Activated T-helper 9 cell treated with anti-CD3 and anti-CD28 coated beads, Interleukin-2, amount 50 U/mL, for 16 hours (primary cell): ENCODE data around the gene FBXW7.
"Not testable (repeated sequence)": the region's sequence is repeated elsewhere in the genome, so short reads cannot be mapped to it uniquely, and the experiment has no call there.

Experiments
- DNase-seq: peaks from one replicate; pipeline ENCODE4 v3.0.0-alpha.2; 2020; ENCODE audit warnings: low read depth

FBXW7 gene, protein sequence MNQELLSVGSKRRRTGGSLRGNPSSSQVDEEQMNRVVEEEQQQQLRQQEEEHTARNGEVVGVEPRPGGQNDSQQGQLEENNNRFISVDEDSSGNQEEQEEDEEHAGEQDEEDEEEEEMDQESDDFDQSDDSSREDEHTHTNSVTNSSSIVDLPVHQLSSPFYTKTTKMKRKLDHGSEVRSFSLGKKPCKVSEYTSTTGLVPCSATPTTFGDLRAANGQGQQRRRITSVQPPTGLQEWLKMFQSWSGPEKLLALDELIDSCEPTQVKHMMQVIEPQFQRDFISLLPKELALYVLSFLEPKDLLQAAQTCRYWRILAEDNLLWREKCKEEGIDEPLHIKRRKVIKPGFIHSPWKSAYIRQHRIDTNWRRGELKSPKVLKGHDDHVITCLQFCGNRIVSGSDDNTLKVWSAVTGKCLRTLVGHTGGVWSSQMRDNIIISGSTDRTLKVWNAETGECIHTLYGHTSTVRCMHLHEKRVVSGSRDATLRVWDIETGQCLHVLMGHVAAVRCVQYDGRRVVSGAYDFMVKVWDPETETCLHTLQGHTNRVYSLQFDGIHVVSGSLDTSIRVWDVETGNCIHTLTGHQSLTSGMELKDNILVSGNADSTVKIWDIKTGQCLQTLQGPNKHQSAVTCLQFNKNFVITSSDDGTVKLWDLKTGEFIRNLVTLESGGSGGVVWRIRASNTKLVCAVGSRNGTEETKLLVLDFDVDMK

DNA sequence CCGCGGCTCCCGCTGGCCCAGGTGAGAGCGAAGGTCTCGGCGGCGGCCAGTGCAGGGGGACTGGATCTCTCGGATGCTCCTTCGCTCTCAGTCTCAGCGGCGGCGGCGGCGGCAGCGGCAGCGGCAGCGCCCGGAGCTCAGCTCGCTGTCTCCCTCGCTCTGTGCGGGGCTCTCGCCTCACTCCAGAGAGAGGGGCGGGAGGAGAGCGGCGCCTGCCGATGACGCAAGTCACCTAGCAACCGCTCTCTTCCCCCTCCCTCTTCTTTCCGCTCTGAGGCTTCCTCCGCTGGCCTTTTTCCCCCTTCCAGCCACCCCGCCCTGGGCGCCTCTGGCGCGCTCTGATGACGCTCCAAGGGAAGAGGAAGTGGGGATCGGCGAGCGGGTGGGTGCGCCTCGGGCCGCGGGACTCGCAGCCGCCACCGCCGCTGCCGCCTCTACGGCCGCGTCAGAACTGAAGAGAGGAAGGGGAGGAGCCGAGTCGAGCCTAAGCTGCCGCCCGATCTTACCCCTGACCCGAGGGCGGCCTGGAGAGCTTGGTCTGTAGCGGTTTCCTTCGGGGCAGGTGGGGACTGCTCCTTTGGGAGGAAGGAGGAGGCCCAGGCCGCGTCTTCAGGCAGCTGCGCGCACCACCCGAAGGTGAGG, at the start of gene FBXW7:
TSS of gene FBXW7 (minus strand) at position 190 of the 642 bp plus-strand sequence. CDS start 124,289 bp downstream, outside the sequence.
- DNase-seq: peak; percentile 100

DNA sequence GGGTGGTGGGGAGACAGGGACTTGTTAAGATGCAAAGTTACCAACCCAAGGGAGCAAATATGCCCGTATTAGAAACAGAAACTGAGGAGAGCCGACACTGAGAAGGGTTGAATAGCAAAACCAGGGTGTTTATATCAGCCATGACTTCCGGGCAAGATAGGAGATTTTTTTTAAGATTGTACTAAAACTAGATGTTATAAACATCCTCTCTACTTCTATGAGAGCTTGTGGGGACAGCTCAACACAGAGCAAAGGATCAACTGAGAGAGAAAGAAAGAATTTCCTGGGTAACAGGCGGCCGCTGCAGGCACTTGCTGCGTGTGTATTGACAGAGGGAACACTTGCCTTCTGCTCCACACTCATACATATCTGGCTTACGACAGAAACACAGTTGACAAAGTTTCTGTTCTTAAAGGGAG, 49.1 kb upstream of the FBXW7 start:
- DNase-seq: no peak

DNA sequence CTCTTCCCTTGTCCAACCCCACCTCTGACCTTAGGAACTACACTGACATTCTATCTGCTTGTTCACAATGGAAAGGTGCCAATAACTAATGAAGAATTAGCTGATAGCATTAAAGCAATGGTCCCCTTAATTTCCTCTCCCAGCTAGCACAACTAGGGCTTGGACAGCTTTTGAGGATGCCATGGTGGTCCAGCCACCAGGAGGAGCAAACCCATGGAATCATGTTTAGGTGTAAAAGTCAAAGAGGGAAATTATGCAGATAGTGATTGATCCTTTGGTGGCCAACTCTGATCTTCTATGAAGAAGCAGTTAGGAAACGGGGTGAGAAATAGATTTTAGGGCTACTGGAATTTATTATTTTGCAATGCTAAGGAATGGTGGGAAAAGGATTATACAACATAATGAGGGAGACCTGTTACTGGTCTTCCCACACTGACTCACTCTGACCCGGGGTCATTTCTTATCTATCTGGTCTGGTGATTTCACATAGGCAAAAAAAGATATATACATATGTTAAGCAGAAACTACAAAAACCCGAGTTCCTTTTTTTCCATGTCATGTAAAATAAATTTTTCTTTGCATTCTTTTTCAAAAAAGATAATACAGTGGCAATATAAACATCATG, 45.8 kb upstream of the FBXW7 start:
- no peak for DNase-seq

DNA sequence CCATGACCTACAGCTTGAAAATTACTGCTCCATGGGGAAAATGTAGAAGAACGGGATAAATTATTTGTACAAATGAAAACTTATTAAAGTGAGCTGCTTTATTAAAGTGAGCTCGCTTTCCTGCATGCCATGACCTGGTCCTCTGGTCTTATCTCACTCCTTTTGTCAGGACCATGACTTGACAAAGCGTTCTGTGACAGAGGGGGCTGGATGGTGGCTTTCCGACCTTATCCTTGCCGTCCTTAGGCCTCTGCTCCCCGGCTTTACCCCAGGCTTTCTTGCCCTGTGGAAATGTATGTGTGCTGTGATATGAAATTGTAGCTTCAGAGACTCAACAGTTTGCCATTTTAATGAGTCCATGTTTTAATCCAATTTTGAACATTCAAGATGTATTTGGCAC, 44.0 kb upstream of the FBXW7 start:
- no peak for DNase-seq

DNA sequence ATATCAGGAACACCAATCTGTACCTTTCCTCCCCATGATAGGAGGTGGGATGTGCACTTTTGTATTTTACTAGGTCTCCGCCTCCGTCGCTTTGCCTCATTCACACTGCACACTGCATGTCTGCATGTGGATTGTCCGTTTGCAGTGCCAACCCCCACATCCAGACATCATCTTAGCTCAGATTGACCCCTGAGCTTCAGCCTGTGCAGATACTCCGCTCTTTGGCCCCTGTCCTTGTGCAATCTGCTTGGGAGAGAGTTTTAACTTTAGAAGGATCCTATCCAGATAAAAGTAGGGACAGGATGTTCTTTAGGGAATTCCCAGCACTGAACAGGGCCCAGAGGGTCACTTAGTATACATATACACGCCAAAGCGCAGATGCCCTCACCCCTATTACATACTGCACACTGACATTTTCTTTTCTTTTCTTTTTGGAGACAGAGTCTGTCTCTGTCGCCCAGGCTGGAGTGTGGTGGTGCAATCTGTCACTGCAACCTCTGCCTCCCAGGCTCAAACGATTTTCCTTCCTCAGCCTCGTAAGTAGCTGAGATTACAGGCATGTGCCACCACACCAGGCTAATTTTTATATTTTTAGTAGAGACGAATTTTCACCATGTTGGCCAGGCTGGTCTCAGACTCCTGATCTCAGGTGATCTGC, 43.3 kb upstream of the FBXW7 start:
- DNase-seq: no peak

DNA sequence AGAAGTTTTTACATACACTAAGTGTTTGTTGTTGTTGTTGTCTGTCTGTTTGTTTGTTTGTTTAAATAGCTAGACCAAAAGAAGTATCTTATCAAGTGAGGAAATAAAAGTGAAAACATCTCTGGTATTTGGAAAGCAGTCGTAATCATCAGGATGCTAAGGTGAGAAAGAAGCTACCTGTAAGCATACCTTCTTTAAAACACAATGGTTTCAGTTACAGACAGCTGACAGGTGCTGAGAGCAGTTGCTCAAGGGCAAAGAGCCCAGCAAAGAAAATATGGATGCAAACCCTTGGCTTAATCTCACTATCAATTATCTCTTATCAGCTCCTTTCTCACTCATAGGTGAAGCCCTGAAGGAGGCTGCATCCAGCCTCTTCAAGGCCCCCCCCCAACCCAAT, 42.8 kb upstream of the FBXW7 start:
- no peak for DNase-seq

DNA sequence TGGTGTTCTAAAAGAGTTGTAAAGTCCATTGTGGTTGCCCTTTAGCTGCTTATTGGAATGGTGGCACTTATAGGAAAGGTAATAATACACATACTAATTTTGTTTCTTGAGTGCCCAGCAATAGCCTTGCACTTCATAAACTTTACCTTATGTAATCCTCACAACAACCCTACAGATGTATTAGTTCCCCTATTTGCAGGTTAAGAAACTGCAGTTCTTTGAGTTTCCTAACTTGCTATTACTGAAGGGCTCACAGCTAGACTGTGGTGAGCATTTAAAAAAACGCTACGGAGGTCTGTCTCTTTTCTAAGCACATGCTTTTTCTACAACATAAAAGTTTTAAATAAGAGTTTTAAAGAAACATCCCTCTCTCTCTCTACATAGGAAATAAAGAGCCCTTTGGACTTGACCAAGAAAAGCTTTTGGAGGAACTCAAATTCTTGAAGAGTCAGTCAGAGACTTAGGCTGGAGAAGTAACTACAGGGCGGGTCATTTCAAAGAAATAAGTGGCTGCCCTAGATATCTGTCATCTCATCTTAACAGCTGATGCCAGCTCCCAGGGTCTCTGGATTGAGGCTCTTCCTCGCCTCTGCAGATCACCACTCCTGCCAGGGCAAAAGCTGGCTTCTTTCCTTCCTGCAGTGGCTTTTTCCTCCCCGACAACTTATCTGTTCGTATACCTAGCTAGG, 42.0 kb upstream of the FBXW7 start:
- DNase-seq: no peak

DNA sequence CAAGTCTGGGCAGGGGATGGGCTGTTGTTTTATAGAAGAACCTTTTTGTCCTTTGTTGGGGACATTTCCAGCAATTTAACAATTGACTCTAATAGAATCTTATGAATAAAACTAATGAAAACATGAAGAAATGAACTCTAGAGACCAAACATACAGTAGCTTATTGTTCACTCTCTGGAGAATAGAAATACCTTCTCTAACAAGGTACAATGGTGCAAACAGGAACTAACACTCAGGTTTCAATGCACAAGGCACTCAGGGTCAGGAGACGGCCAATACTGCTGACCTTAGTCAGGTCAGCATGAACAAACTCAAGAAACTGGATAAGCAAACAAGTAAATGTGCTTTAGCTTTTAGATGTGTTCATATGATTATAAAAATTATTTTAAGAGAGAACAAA, 39.6 kb upstream of the FBXW7 start:
- no peak for DNase-seq

DNA sequence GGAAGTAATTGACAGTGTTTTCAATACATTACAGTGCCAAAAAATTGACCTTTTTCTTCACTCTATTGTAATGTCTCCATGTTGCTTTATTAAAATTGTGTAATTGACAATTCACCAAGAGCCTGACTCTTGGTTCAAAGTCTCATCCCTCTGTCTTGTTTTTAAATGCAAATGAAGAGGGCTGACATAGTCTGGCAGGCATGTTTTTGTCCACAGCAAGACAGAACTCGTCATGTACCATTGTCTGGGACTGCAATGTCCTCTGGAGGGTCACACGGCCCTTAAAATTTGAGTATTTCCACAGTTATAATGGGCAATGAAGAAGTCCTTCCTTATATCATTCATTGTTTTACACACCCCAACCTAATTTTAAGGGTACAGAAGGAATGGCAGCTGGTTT, 38.0 kb upstream of the FBXW7 start:
- DNase-seq: no peak

DNA sequence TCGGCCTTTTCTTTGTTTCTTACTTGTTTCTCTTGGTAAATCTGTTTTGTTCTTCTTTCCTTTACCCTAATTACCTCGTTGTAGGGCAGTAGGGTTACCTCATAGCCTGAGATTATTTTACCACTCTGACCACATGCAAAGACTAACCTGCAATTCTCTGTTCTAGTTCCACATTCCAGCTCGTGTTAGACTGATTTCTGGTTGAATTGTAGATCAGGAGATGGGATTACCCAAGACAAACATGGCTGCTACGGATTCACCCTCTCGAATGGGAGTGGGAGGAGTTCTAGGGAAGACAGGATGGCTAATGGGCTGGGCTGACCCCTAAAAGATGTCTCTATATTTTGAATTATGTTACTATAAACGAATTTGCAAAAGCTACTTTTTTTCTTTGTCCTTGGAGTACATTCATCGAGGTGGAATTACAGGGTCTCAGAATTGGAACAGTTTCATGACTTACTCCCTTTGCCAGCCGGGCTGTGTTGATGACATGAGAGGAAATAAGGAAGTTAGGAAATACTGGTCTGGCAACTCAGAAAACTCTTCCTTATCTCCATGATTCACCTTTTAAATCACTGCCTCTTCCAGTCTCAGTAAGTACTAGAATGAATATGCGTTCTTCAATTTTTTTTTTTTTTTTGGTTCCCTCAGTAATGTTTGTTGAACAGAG, 36.7 kb upstream of the FBXW7 start:
- no peak for DNase-seq

DNA sequence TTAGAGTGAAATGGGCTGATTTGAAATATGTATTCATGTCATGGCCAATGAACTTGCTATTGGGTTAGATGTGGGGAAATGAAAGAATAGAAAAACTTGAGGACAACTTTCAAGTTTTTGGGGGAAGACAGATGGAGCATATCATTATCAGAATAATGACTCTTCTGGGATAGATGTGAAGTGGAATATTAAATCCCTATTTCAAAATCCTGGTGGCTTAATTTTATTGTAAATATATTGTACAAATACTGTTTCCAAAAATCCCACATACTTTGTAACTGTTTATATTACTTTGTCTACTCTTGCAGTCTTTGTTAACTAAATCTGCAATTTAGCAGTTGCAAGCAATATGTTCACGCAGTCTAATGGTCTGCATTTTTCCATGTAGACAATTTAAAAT, 35.9 kb upstream of the FBXW7 start:
- DNase-seq: no peak

DNA sequence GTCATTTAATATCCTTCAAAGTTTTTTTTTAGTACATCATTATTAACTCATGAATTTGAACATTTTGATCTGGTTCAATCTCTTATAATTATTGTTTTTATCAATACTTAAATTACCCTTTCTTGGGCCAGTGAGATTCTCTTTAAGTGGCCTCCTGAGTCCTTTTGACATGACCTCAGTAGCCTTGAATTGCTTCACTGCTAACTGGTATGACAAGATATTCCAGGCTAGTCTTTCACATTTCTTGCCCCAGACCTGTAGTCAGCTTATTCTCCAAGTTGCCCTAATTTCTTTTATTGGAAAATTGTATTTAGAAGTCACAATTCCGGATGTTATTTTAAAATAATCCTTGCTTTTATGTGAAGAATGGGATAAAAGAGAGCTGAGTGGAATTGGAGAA, 35.4 kb upstream of the FBXW7 start:
- DNase-seq: no peak

DNA sequence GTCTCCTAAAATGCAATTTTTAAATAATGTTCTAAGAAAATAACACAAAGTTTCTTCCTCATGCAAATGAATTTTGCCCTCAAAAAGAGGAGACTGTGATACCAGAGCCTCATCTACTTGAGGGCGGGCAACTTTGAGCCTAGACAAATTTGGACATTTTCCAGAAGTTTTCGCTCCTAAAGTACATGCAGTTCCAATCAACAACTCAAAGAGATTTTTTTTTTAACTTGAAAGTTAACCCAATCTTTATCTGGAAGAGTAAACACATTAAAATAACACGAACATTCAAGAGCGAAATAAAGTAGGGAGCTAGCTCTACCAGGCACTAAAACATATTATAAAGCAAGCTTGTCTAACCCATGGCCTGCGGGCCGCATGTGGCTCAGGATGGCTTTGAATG, 29.4 kb upstream of the FBXW7 start:
- DNase-seq: no peak

DNA sequence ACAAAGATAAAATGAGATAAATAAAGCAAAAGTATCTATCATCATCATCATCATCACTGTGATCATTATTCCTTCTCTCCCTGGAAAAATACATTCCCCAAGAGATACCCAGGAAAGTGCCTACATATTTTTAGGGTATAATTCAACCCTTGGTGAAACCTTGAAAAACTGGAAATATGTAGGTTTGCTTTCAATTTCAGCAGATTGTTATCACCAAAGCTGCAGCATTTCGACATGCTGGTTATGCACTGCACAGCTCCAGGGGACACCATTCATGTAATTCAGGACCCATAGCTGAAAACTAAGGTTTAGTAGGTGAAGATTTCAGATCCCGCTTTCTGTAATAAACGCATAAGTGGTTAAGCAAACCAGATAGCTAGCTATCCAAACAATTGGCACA, 28.4 kb upstream of the FBXW7 start:
- no peak for DNase-seq

DNA sequence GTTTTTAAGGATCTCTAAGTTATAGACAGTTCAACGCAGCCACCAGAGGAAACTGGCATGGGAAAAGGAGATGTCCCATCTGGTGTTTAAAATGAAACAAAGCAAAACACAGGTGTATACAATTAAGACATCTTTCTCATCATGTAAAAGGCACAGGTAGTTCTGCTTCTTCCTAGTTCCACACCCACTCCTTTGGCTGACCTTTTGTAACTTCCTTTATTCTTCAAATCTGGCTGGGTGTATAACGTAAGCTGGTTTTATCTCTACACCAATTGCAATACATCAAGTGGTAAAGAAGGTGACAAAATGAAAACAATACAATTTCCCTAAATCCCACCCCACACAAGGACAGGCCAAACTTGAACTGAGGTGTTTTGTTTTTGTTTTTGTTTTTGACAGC, 27.3 kb upstream of the FBXW7 start:
- DNase-seq: no peak

DNA sequence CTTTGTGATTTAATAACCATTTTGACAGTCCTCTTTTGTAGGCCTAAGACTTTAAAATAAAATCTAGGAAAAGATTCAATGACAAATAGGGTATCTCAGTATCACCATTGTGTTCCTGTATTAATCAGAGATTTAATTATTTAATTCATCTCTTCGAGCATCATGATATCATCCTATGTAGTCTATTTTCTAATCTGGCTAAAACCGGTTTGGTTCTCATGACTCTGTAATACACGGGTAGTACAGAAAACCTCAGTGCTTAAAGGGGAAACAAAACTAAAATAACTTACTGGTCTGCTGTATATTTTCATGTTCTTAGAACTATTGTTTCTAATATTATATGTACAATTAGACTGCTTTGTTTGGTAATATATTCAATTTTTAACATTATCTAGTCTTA, 23.7 kb upstream of the FBXW7 start:
- no peak for DNase-seq

DNA sequence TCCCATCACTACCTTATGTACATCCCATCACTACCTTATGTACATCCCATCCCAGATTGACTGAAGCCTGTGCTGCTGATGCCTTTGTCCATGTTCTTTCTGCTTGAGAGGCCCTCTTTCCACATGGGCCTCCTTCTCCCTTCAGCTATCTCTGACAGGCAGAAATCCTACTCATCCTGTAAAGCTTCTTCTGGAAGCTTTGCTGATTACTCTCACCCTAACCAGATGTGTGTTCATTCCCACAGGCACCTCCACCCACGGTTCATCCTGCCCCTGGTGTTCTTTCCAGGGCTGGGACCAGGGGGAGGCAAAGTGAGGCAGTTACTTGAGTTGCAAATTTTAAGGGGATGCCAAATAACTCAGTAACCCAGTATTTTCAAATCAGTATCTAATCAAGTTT, 22.5 kb upstream of the FBXW7 start:
- DNase-seq: no peak

DNA sequence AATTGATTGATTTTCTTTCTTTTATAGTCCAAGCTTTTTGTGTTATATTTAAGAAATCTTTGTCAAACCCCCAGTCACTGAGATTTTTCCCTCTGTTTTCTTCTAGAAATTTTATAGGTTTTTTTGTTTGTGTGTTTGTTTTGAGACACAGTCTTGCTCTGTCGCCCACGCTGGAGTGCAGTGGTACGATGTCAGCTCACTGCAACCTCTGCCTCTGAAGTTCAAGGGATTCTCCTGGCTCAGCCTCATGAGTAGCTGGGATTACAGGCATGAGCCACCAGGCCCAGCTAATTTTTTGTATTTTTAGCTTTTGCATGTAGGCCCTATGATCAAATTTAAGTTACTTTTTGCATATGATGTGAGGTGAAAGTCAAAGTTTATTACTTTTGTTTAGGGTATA, 20.9 kb upstream of the FBXW7 start:
- no peak for DNase-seq

DNA sequence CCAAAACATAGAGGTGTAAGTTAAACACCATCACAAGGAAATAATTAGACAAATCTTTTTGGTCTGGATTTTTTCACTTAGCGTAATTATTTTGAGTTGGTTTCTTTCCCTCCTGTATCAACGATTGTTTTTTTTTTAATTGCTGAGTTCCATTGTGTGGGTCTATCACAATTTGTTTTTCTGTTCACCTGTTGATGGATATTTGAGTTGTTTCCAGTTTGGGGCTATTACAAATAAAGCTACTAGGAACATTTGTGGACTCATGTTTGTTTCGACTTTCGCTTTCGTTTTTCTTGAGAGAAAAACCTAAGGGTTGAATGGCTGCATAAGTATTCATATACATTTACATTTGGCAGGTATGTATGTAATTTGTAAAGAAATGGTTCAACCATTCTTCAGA, 20.4 kb upstream of the FBXW7 start:
- no peak for DNase-seq

DNA sequence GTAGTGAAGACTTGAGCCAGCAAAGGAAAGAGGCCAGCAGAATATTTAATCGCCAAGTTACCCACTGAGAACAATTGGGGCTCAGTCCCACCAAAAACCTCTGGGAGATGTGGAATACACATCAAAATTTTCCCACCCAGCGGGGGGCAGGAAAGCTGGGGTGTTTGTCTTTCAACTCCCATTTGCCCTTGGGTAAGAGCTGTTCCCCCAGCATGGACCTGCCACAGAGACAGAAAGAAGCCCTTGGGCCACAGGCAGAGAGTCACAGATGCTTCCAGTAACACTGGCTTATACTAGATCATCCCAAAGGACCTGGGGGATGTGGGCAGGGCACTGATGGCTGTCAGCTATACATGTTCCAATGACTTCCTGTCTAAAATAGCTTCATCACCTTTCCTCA, 18.9 kb upstream of the FBXW7 start:
- no peak for DNase-seq

DNA sequence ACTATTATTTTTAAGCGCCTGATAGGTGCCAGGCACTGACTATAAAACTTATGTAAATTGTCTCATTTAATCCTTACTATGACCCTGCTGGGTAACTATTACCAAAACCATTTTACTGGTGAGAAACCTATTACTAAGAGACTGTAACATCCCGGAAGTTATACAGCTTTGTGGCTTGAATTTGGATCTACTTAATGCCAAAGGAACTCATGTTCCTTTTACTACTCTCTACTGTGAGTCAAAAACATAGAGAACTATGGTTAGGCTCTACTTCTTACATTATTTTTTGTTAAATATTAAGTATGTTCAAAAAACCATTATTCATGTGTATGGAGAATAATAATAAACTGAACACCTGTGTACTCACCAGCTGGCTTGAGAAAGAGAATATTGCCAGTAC, 14.8 kb upstream of the FBXW7 start:
- DNase-seq: not testable (repeated sequence)
